Lower leg skin (tissue), 4 donors: Measurements from ENCODE around the gene CNTNAP4. TPM values are rescaled to one million over a fixed set of nuclear protein-coding genes. Genes with fewer than 3 reads are reported as not detected.

ENCODE experiments used
- DNase-seq, 2 donors: peaks; one replicate each; pipeline ENCODE4 v3.0.0-alpha.2; 2019; ENCODE audit warnings: low spot score in 2 of 2
- H3K4me3 ChIP-seq: fragments of 200-600 bp; sonication (generic); 2 replicates; pipeline ENCODE4 v1.5.1; 2017; ENCODE audit warnings: mild to moderate bottlenecking, low read depth; ENCODE audit not compliant: poor library complexity, severe bottlenecking
- POLR2A ChIP-seq, 2 donors: fragments of 450-650 bp; IDR thresholded peaks; one replicate each; pipeline ENCODE4 v1.6.1; 2016 to 2017; ENCODE audit warnings: antibody characterized with exemption in 2 of 2, mild to moderate bottlenecking in 1 of 2, moderate library complexity in 1 of 2
- WGBS, 2 donors: methylation state at CpG; one replicate each; pipeline ENCODE4 v1.1.5; 2018; 5-methylcytosine and 5-hydroxymethylcytosine counted together
- intact Hi-C: fragments of 100-400 bp; cut with DNase I; formaldehyde crosslinking; loops from one replicate; pipeline ENCODE4 v1.15.0; 2023; ENCODE audit warnings: low total_unique reads
- total RNA-seq, 4 donors: library from RNA; depleted of rRNA; stranded (reverse); fragments of >200 nt; gene quantifications; one replicate each; pipeline ENCODE4 v1.1.0, GENCODE V29; 2016
- TF ChIP-seq, protein P1 (sequence below), 3 donors: fragments of 450-650 bp; IDR thresholded peaks; one replicate each; pipeline ENCODE4 v1.5.1; 2016; ENCODE audit warnings: antibody characterized with exemption in 3 of 3, mild to moderate bottlenecking in 3 of 3, moderate library complexity in 2 of 3

Gene CNTNAP4
- total RNA-seq, 4 donors from 2014 or later = not detected

DNA sequence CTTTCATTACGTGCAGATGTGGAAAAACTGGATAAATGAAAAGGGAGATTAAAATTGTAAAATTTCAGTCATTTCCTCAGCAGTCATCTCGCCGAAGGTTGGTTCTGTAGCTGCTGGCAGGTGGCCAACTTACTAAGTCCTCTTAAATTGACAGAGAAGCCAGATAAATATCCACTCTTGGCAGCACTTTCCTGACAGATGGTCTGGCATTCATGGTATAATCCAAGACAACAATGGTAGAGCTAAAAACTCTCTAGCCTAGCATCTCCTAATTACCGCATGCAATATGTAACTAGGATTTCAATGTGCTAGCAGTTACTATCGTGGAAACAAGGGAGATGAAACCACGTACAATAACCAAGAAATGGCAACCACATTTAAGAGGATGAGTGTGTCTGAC is 306.3 kb downstream of the CNTNAP4 start:
- intact Hi-C loops = no loop called here
- no peak overlapping the region for H3K4me3 ChIP-seq
- DNase-seq = no peak
- TF ChIP-seq, protein P1, sequence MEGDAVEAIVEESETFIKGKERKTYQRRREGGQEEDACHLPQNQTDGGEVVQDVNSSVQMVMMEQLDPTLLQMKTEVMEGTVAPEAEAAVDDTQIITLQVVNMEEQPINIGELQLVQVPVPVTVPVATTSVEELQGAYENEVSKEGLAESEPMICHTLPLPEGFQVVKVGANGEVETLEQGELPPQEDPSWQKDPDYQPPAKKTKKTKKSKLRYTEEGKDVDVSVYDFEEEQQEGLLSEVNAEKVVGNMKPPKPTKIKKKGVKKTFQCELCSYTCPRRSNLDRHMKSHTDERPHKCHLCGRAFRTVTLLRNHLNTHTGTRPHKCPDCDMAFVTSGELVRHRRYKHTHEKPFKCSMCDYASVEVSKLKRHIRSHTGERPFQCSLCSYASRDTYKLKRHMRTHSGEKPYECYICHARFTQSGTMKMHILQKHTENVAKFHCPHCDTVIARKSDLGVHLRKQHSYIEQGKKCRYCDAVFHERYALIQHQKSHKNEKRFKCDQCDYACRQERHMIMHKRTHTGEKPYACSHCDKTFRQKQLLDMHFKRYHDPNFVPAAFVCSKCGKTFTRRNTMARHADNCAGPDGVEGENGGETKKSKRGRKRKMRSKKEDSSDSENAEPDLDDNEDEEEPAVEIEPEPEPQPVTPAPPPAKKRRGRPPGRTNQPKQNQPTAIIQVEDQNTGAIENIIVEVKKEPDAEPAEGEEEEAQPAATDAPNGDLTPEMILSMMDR (IDR thresholded peaks at IDR 0.05) = no peak
- TF ChIP-seq POLR2A (IDR thresholded peaks at IDR 0.05) = no peak
- WGBS, 2 donors = 11 to 22% methylated on average over 6 of the region's 6 CpGs

- WGBS, 2 donors = 54 to 57% methylated on average over 2 of the region's 2 CpGs
- no peak for DNase-seq
- intact Hi-C loops = no loop called here
- H3K4me3 ChIP-seq = no peak overlapping the region
- TF ChIP-seq, protein P1 (IDR thresholded peaks at IDR 0.05) = no peak
- TF ChIP-seq POLR2A (IDR thresholded peaks at IDR 0.05) = no peak
Observed at GRCh38 chr16:76583945-76584344, 306.7 kb downstream of the CNTNAP4 start.

DNA sequence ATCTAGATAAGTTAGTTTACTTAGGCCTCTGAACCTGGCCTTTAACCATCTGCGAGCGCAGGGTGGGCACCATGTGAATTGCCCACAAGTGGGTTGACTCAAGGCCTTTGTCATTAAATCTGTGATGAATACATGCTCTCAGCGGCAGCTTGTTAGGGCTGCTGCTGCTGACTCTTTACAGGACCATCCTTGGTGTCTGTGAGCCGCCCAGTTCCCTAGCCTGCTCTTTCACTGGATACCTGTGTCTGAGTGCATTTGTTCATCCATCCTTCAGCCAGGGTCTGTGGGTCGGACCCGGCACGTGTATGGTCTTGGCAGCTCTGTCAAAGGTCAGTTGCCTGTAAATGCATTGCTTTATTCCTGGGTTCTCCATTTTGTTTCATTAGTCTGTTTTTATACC is 321.3 kb downstream of the CNTNAP4 start:
- 90 to 93% methylated on average over 7 of the region's 7 CpGs for WGBS, 2 donors
- intact Hi-C loops = no loop called here
- H3K4me3 ChIP-seq = no peak overlapping the region
- no peak for DNase-seq
- TF ChIP-seq, protein P1 (IDR thresholded peaks at IDR 0.05) = no peak
- TF ChIP-seq POLR2A (IDR thresholded peaks at IDR 0.05) = no peak

DNA sequence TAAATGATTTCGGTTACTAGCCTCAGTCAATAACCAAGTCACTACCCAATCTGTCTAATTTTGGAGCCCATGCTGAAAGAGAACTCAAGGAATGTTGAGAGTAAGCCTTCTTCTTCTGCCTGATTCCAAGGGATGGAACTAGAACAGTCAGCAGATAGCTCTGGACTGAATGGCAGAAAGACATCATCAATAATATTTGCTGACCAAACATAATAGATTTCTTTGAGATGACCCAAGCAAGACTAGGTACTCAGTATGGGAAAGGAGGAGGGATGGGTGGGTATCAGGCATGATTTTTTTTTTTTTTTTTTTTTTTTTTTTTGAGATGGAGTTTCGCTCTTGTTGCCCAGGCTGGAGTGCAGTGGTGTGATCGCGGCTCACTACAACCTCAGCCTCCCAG is 330.1 kb downstream of the CNTNAP4 start:
- WGBS, 2 donors = 91 to 97% methylated on average over 4 of the region's 4 CpGs
- intact Hi-C loops = no loop called here

More for the DNA sequence above, 330.1 kb downstream of the CNTNAP4 start:
- DNase-seq = no peak
- TF ChIP-seq, protein P1 (IDR thresholded peaks at IDR 0.05) = no peak
- no peak for TF ChIP-seq POLR2A (IDR thresholded peaks at IDR 0.05)
- H3K4me3 ChIP-seq = no peak overlapping the region
